MCF 10A (cell line): ENCODE measurements around the gene CPNE4. TPM values are rescaled to one million over a fixed set of nuclear protein-coding genes. Genes with fewer than 3 reads are reported as not detected.

ENCODE experiments used
- BruUV-seq: library from RNA; stranded (reverse); fragments of 400-500 nt; replicated peaks from 2 replicates; lab custom pipeline; 2021; lab: Mats Ljungman, UMichigan
- CTCF ChIA-PET: fragments of 300-600 bp; sonication (Branson Sonifier 250); formaldehyde crosslinking; extraction: SDS; loops from one replicate; lab custom pipeline; 2021; ENCODE audit warnings: antibody characterized with exemption, inconsistent platforms; lab: Yijun Ruan, JAX
- POLR2A ChIA-PET: fragments of 300-600, 350-650 bp; sonication (Branson Sonifier 250); formaldehyde crosslinking; extraction: SDS; loops from one replicate; lab custom pipeline; 2020; ENCODE audit warnings: antibody characterized with exemption, inconsistent platforms; lab: Yijun Ruan, JAX
- DNase-seq: peaks from one replicate; pipeline ENCODE4 v3.0.0-alpha.2; 2018; ENCODE audit not compliant: unreplicated experiment
- H3K27ac Mint-ChIP-seq: one replicate; pipeline ENCODE4 v1.8.0; 2022; ENCODE audit warnings: mild to moderate bottlenecking, low read depth, mixed read lengths; ENCODE audit not compliant: unreplicated experiment
- H3K27me3 Mint-ChIP-seq: one replicate; pipeline ENCODE4 v1.8.0; 2022; ENCODE audit warnings: mixed read lengths; ENCODE audit not compliant: insufficient read depth, unreplicated experiment
- H3K36me3 Mint-ChIP-seq: one replicate; pipeline ENCODE4 v1.8.0; 2022; ENCODE audit warnings: mild to moderate bottlenecking, moderate library complexity, mixed read lengths; ENCODE audit not compliant: insufficient read depth, unreplicated experiment
- H3K4me1 Mint-ChIP-seq: one replicate; pipeline ENCODE4 v1.8.0; 2022; ENCODE audit warnings: mixed read lengths; ENCODE audit not compliant: insufficient read depth, unreplicated experiment
- H3K4me3 Mint-ChIP-seq: one replicate; pipeline ENCODE4 v1.8.0; 2022; ENCODE audit warnings: mild to moderate bottlenecking, moderate library complexity, mixed read lengths; ENCODE audit not compliant: unreplicated experiment
- H3K9me3 Mint-ChIP-seq: one replicate; pipeline ENCODE4 v1.8.0; 2022; ENCODE audit warnings: mixed read lengths; ENCODE audit not compliant: unreplicated experiment
- CTCF ChIP-seq: fragments of 200-600 bp; IDR thresholded peaks from one replicate; pipeline ENCODE4 v1.8.0; 2022; ENCODE audit warnings: antibody characterized with exemption, mild to moderate bottlenecking; ENCODE audit not compliant: unreplicated experiment
- intact Hi-C: fragments of 100-400 bp; cut with micrococcal nuclease; formaldehyde crosslinking; loops from 2 replicates; pipeline ENCODE4 v1.14.1; 2022
- total RNA-seq: library from RNA; stranded (reverse); gene quantifications from 2 replicates; pipeline ENCODE4 v1.2.3, GENCODE V29; 2022

CPNE4 gene
- total RNA-seq, 1 experiment from 2014 or later, result not detected

- CTCF ChIA-PET, result interaction anchor here (0.7 to 1.0 kb wide), 2 partner anchors 46 to 133 kb away, joined by 3 to 4 read pairs; no protein-coding TSS in a partner anchor
- H3K36me3 Mint-ChIP-seq, result no peaks in the 10 kb centered on the region
- H3K9me3 Mint-ChIP-seq, result no peaks in the 10 kb centered on the region
- intact Hi-C loops, result no loop called here
- H3K4me1 Mint-ChIP-seq, result no peaks in the 10 kb centered on the region
- no peak overlapping the region for H3K27ac Mint-ChIP-seq
- POLR2A ChIA-PET, result no interaction called here
- H3K27me3 Mint-ChIP-seq, result no peaks in the 10 kb centered on the region
- no peak for TF ChIP-seq CTCF
- peak; percentile 11 for DNase-seq
- no TSS peak for BruUV-seq
- H3K4me3 Mint-ChIP-seq, result no peak overlapping the region
Observed at GRCh38 chr3:131840156-131840797, 194.5 kb downstream of the CPNE4 start.

- no peak for DNase-seq
- POLR2A ChIA-PET, result no interaction called here
- Mint-ChIP-seq H3K27me3 (no peaks in the 10 kb centered on the region), H3K27ac (no peak overlapping the region), H3K36me3 (no peaks in the 10 kb centered on the region), H3K4me1 (no peaks in the 10 kb centered on the region), H3K4me3 (no peak overlapping the region), H3K9me3 (no peaks in the 10 kb centered on the region)
- no peak for TF ChIP-seq CTCF
- intact Hi-C loops, result loop anchor here (5.0 kb wide), 1 partner anchor 269 kb away; no protein-coding TSS in a partner anchor
- CTCF ChIA-PET, result interaction anchor here (0.6 kb wide), 1 partner anchor 151 kb away, joined by 3 read pairs; no protein-coding TSS in a partner anchor
- no TSS peak for BruUV-seq
Observed at GRCh38 chr3:131835906-131836305, 198.9 kb downstream of the CPNE4 start.

- POLR2A ChIA-PET, result no interaction called here
Observed at GRCh38 chr3:131831608-131832007, 203.2 kb downstream of the CPNE4 start.

More at GRCh38 chr3:131831608-131832007, 203.2 kb downstream of the CPNE4 start:
- Mint-ChIP-seq H3K27ac (no peak overlapping the region), H3K36me3 (no peaks in the 10 kb centered on the region), H3K4me3 (no peak overlapping the region), H3K27me3 (peaks cover 11% of the 10 kb centered on the region), H3K9me3 (peaks cover 7% of the 10 kb centered on the region), H3K4me1 (no peaks in the 10 kb centered on the region)
- no peak for TF ChIP-seq CTCF
- CTCF ChIA-PET, result interaction anchor here (0.8 kb wide), 1 partner anchor 174 kb away, joined by 3 read pairs; no protein-coding TSS in a partner anchor
- intact Hi-C loops, result no loop called here
- DNase-seq, result no peak
- no TSS peak for BruUV-seq
